Activated naive CD4-positive, alpha-beta T cell (primary cell): ENCODE results near the gene INTS4.
"Not testable (repeated sequence)": the region's sequence is repeated elsewhere in the genome, so short reads cannot be mapped to it uniquely, and the experiment has no call there.

ENCODE experiments used
- DNase-seq, 4 experiments: peaks; one replicate each; lab custom pipeline; 2025; lab: John Stamatoyannopoulos, UW

INTS4 gene, protein sequence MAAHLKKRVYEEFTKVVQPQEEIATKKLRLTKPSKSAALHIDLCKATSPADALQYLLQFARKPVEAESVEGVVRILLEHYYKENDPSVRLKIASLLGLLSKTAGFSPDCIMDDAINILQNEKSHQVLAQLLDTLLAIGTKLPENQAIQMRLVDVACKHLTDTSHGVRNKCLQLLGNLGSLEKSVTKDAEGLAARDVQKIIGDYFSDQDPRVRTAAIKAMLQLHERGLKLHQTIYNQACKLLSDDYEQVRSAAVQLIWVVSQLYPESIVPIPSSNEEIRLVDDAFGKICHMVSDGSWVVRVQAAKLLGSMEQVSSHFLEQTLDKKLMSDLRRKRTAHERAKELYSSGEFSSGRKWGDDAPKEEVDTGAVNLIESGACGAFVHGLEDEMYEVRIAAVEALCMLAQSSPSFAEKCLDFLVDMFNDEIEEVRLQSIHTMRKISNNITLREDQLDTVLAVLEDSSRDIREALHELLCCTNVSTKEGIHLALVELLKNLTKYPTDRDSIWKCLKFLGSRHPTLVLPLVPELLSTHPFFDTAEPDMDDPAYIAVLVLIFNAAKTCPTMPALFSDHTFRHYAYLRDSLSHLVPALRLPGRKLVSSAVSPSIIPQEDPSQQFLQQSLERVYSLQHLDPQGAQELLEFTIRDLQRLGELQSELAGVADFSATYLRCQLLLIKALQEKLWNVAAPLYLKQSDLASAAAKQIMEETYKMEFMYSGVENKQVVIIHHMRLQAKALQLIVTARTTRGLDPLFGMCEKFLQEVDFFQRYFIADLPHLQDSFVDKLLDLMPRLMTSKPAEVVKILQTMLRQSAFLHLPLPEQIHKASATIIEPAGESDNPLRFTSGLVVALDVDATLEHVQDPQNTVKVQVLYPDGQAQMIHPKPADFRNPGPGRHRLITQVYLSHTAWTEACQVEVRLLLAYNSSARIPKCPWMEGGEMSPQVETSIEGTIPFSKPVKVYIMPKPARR

GRCh38 chr11:77994434-77995362 lies at the start of gene INTS4:
Gene INTS4, minus strand, starts transcription at chr11:77994668. Its CDS starts 25 bp downstream, at chr11:77994643.
- peak; percentile 88 to 96 (median 92) for DNase-seq

DNA sequence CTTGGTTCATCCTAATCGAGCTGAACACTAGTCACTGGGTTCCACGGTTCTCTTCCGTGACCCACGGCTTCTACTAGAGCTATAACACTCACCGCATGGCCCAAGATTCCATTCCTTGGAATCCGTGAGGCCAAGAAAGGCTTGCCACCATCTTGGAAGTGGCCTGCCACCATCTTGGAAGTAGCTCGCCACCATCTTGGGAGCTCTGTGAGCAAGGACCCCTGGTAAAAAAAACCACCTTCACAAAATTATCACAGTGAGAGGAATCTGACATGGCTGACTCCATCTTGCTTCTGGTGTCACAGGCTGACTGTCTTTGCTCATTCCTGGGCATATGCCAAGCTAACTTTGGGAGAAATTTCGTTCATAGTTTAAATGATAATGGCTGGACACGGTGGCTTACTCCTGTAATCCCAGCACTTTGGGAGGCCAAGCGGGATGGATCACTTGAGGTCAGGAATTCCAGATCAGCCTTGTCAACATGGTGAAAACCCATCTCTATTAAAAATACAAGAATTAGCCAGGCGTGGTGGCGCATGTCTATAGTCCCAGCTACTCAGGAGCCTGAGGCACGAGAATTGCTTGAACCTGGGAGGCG lies 47.5 kb upstream of the INTS4 start:
- no peak for DNase-seq

DNA sequence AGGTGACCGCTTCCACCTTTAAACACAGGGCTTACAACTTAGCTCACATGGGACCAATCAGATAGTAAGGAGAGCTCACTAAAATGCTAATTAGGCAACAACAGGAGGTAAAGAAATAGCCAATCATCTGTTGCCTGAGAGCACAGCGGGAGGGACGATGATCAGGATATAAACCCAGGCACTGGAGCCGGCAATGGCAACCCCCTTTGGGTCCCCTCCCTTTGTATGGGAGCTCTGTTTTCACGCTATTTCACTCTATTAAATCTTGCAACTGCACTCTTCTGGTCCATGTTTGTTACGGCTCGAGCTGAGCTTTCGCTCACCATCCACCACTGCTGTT lies 46.9 kb upstream of the INTS4 start:
- DNase-seq: not testable (repeated sequence)

DNA sequence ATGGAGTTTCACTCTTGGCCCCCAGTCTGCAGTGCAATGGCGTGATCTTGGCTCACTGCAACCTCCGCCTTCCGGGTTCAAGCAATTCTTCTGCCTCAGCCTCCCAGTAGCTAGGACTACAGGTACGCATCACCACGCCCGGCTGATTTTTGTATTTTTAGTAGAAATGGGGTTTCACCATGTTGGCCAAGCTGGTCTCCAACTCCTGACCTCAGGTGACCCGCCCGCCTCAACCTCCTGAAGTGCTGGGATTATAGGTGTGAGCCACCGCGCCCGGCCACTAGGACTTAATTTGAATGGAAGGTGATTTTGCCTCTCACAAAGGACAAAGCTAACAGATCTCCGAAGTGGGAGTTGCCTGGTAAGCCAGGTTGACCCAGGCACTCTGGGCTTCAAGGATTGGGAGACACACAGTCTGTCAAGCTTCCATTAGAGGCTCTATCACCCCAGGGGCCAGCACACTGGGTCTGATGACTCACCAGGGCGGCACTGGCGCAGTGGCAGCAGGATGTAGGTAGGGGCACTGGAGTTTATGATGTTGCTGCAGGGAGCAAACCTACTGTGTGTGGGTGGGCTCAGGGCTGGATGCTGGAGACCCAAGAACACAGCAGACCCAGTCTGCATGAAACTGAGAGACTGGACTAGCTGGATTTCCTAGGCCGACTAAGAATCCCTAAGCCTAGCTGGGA lies 46.4 kb upstream of the INTS4 start:
- DNase-seq: no peak

DNA sequence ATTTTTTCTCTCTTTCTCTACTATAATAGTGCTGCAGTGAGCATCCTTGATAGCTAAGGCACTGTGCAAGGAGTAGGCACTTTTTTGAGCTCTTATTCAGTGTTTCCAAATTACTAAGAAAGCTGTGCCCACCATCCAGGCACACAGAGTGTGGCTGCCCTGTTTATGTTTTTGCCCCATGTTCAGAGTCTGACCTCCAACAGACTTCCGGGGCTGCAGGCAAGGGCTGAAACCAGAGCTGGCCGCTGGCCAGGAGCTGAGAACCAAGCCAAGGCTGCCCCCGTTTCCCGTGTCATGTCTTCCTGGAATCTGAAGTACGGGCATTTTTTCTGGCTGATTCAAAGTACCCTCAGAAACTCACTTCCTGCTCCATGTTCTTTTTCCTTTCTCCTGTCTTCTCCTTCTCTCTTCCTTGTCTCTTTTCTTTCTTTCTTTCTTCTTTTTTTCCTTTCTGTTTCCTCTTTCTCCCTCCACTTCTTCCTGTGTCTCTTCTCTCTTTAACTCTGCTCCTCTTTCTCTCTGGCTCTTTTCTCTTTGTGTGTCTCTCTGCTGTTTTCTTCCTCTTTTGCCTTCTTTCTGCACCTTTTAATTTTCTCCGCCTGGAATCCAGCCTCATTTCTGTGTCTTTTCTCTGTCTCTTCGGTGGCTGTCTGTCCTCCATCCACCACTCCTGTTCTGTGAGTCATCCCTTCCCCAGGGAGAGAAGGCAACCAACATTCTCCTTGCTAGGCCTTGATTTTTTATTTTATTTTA lies 45.6 kb upstream of the INTS4 start:
- no peak for DNase-seq

- no peak for DNase-seq
Measured at GRCh38 chr11:78039391-78039918, 45.0 kb upstream of the INTS4 start.

- no peak for DNase-seq
Measured at GRCh38 chr11:78038697-78039313, 44.3 kb upstream of the INTS4 start.

DNA sequence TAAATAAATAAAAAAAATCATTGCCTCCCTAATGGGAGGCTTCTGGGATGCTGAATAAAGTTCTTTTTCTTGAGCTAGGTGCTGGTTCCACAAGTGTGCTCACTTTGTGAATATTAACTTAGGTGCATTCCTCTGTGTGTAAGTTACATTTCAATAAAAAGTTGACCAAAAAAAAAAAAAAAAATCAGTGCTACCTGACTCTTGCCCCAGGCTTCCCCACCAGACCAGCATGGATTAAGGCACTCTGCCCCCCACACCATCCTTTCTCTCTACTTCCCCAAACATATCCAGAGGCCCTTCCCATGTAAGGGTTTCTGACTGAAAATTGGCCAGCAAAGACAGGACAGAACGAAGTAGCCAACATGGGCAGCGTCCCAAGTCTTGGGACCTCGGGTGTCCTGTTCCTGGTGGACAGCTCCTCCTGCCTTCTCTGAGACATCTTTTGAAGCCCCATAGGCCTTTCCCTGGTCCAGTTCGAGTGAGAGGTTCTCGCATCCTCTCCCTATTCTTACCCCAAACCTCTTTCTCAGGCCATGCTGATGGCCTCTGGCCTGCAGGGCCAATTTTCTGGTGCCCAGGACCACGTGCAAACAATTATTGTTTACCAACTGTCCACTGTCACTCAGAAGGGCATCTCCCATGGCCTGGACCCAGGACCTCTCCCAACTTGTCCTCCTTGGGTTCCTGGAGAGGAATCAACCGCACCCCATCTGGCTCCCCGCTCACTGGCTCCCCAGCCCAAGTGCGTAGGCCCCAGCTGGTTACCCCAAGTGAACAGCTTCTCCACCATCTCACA lies 43.6 kb upstream of the INTS4 start:
- no peak for DNase-seq

DNA sequence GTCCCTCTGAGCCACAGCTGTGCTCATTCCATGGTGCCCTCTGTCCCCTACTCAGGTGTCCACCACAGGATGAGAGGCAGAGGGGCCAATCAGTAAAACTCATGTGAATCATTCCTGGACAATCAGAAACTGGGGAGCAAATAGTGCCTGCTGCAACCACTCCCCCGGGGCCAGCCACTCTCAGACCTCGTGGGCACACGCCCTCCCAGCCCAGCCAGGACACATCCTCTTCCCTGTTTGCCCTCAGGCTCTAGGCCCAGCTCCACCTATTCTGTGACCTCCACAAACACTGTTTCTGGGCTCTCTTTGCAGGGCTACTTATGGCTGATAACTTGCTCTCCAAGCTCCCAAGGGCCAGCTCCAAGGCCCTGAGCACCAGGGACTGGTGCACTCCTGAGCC lies 42.6 kb upstream of the INTS4 start:
- no peak for DNase-seq

DNA sequence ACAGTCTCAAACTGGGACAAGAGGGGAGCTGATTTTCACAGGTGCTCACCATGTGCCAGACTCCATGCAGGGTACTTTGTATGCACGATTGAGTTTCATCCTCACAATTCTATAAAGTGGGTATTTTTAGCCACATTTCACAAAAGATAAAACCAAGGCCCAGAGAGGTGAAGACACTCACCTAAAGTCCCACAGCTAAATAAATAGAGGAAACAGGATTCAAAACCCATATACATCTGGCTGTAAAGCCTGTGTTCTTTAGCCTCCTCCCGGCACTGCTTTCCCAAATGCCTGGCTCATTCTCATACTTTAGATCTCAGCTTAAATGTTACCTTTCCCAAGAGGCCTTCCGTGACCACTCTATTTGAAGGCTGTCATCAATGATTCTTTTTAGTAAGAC lies 41.8 kb upstream of the INTS4 start:
- DNase-seq: no peak

DNA sequence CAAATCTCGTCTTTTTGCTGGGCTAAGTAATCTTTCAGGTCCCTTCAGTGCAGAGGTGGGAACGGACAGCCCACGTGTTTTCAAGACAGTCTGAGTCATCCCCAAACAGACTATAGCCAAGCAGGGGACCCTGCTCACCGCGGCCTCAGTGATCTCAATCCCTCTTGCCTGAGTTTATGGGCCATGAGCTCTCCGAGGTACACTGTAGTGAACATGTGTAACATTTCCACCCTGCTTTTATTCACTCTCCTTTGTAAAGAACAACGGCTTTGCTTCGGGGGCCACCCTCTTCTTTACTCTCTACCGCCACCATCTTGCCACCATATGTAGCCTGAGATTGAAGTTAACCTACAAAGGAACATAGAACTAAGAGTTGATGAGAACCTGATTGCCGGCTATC lies 40.2 kb upstream of the INTS4 start:
- DNase-seq: no peak

- DNase-seq: no peak
Measured at GRCh38 chr11:78033040-78033439, 38.6 kb upstream of the INTS4 start.

DNA sequence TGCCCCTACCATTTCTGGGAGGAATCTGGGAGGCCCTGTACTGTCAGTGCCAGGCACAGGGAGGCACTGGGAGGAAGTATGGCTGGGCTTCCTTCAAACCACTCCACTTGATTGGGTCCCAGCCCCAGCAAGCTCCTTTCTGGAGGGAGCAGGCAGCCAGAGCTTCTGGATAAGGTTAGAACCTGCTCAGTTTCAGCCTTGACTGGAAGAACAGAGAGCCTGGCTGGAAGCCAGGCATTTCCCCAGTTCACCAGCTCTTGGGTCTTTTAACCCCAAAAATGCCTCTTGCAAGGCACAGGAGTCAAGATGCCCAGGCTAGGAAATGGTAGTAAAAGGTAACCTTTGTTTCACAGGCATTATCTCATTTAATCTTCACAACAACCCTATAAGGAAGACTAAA lies 37.6 kb upstream of the INTS4 start:
- DNase-seq: no peak

- DNase-seq: no peak
Measured at GRCh38 chr11:78031629-78032028, 37.2 kb upstream of the INTS4 start.

- DNase-seq: no peak
Measured at GRCh38 chr11:78030429-78031325, 36.2 kb upstream of the INTS4 start.

GRCh38 chr11:78028423-78028822 lies 34.0 kb upstream of the INTS4 start:
- DNase-seq: not testable (repeated sequence)

GRCh38 chr11:78027759-78028158 lies 33.3 kb upstream of the INTS4 start:
- DNase-seq: no peak

GRCh38 chr11:78025378-78025777 lies 30.9 kb upstream of the INTS4 start:
- no peak for DNase-seq
